NCI-H1417 treated with DMSO at 0.1 percent for 48 hours (cell line): ENCODE measurements around the gene SLC25A48.
"Not testable (repeated sequence)": the region's sequence is repeated elsewhere in the genome, so short reads cannot be mapped to it uniquely, and the experiment has no call there.

ENCODE experiments used
- DNase-seq: peaks from one replicate; lab custom pipeline; 2025; lab: John Stamatoyannopoulos, UW

Gene SLC25A48

GRCh38 chr5:135829681-135830383 is 4.6 kb upstream of the SLC25A48 start:
- DNase-seq, result no peak

GRCh38 chr5:135830384-135830700 is 4.1 kb upstream of the SLC25A48 start:
- no peak for DNase-seq

GRCh38 chr5:135830876-135831275 is 3.6 kb upstream of the SLC25A48 start:
- DNase-seq, result no peak

- DNase-seq, result no peak
Measured at GRCh38 chr5:135831439-135831838, 3.0 kb upstream of the SLC25A48 start.

- DNase-seq, result no peak
Measured at GRCh38 chr5:135831851-135832555, 2.5 kb upstream of the SLC25A48 start.

GRCh38 chr5:135832941-135833920 is 1.2 kb upstream of the SLC25A48 start:
- no peak for DNase-seq

GRCh38 chr5:135833961-135834638 is 363 bp upstream of the SLC25A48 start:
- DNase-seq, result no peak

GRCh38 chr5:135835766-135836165 is 1.3 kb downstream of the SLC25A48 start:
- DNase-seq, result no peak

- not testable (repeated sequence) for DNase-seq
Measured at GRCh38 chr5:135838395-135838794, 3.9 kb downstream of the SLC25A48 start.

GRCh38 chr5:135839566-135839965 is 5.1 kb downstream of the SLC25A48 start:
- no peak for DNase-seq

- no peak for DNase-seq
Measured at GRCh38 chr5:135840959-135841358, 6.5 kb downstream of the SLC25A48 start.

GRCh38 chr5:135842737-135843136 is 8.3 kb downstream of the SLC25A48 start:
- DNase-seq, result no peak

- no peak for DNase-seq
Measured at GRCh38 chr5:135843571-135844337, 9.3 kb downstream of the SLC25A48 start.

- no peak for DNase-seq
Measured at GRCh38 chr5:135846311-135846710, 11.8 kb downstream of the SLC25A48 start.

GRCh38 chr5:135847976-135848375 is 13.5 kb downstream of the SLC25A48 start:
- DNase-seq, result no peak

- no peak for DNase-seq
Measured at GRCh38 chr5:135850231-135850630, 15.8 kb downstream of the SLC25A48 start.

GRCh38 chr5:135850671-135851070 is 16.2 kb downstream of the SLC25A48 start:
- no peak for DNase-seq

GRCh38 chr5:135851186-135851914 is 16.9 kb downstream of the SLC25A48 start:
- DNase-seq, result no peak

- no peak for DNase-seq
Measured at GRCh38 chr5:135851915-135852845, 17.7 kb downstream of the SLC25A48 start.
